HG02642 (cell line): ENCODE results near the gene SLC12A4.
"Not testable (repeated sequence)": the region's sequence is repeated elsewhere in the genome, so short reads cannot be mapped to it uniquely, and the experiment has no call there.

Experiments used
- ATAC-seq: cut with Tn5 transposase; IDR thresholded peaks from one replicate; pipeline ENCODE4 v1.9.1; 2021; ENCODE audit warnings: mild to moderate bottlenecking; ENCODE audit not compliant: unreplicated experiment, poor library complexity

The SLC12A4 gene

DNA sequence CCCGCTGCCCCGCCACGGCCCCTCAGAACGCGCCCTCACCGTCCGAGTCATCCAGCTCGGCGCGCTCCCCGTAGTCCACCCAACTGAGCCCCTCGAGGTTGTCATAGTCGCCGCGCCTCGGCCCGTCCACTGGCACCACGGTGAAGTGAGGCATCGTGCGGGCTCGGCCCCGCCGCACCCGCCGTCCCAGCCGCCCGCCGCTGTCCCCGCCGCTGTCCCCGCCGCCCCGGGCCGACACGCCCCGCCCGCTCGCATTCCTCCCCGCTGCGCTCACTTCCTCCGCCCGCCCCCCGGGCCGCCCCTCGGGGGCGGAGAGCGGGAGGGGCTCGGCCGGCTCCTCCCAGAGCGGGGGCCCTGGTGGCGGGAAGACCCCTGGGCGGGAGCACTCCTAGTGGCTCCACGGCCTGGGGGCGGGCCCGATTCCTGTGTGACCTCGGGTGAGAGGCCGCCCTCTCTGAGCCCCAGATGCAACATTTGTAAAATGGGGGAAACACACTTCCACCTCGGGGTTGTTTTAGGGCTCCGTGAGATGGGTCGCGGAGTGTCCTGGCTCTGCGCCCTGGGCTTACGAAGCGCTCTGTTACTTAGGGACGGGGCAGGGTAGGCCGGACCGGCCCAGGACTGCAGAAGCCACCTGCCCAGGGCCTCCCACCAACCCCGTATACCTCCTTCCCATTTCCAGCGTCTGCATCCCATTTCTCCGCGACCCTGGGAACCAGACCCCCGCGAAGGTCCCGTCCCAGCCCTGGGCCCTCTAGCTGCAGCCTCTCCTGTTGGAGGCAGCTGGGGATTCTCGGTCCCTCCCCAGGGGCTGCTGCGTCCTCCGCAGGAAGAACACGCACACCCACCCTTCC, at the start of gene SLC12A4:
Gene SLC12A4 (minus strand): TSS at position 238 of the 854 bp plus-strand sequence. CDS start 84 bp downstream, at position 154.
- peak; percentile 80 for ATAC-seq

DNA sequence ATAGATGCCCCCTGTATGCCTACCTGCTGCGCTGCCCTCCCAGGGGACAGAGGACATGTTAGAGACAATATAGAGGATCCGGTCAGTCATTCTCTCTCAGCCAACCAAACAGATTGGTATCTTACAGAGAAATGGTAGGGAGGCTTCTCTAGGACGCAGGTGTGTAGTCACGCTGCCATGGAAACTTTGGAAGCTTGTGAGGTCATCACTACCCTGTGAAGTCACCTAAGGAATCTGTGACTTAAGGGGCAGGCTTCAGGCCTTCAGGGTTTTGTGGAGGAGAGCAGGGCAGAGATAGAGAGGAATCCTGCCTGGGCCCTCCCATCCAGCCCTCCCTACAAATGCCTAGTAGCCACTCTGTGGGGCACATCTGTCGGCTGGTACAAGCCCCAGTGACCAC, 47.2 kb upstream of the SLC12A4 start, which contains the start of gene DPEP2NB:
Gene DPEP2NB (minus strand): TSS at position 231 of the 400 bp plus-strand sequence. CDS start 141 bp downstream, at position 90.
- no peak for ATAC-seq

DNA sequence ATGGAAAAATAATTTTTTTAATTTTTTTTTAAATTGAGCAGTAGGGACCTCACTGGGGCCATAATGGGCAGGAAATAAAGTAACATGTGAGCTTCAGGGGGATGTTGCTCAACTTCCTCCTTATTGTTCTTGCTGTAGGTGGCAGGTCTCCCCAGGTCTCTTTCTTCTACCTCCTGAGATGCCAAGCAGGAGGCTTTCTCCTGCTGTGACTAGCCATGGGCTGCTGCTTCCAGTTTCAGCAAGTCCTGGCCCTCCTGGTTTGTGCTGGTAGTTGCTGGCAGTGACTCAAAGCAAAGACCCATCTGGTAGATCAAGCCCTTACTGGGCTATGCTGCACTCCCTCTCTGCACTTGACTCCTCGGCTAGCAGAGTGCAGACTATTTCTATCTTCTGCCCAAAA, 45.0 kb upstream of the SLC12A4 start:
- ATAC-seq: no peak

DNA sequence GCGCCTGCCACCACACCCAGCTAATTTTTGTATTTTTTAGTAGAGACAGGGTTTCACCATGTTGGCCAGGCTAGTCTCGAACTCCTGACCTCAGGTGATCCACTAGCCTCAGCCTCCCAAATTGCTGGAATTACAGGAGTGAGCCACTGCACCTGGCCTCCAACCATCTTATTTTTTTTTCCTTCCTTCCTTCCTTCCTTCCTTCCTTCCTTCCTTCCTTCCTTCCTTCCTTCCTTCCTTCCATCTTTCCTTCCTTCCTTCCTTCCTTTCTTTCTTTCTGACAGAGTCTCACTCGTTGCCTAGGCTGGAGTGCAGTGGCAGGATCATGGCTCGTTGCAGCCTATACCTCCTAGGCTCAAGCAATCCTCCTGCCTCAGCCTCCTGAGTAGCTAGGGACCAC, 41.4 kb upstream of the SLC12A4 start:
- ATAC-seq: not testable (repeated sequence)

DNA sequence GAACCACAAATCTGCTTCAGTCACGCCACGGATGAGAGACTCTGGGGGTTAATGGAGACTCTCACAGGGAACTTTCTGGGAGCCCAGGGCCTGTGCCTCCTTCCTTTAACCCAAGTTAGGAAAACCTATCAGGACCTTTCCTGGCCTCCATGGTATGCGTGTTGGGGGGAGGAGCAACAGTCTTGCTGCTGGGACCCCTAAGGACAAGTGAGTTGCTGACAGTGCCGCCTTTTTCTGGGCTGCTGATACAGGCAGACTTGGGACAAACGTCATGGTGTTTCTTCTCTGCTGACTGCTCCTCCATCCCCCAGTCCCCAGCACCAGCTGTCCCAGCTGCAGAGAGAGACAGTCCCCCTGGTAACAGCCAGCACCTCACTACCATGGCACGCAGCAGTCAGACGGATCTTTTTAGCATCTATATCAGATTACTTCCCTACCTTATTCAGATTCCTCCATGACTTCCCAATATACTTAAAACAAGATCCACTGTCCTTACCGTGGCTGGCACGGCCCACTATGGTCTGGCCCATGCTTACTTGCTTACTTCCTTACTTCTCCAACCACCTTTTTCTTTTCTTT, 40.8 kb upstream of the SLC12A4 start:
- ATAC-seq: no peak

DNA sequence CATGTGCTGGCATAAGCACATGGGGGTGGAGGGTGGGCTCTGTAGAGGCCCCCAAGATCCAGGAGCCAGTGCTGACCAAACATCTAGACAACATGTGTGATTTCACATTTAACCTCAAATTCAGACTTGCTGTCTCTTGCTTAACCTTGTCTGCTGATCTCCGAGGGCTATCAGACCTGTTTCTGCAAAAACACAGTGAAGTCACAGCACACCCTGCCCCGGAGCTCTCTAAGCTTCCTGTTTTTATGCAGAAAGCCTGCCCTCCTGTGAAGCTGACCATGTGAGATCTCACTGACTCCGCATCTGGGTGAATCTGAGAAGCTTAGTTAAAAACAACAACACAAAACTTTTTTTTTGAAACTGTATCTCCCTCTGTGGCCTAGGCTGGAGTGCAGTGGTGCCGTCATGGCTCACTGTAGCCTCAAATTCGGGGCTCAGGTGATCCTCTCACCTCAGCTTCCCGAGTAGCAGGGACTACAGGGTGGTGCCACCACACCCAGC, 37.4 kb upstream of the SLC12A4 start:
- no peak for ATAC-seq

DNA sequence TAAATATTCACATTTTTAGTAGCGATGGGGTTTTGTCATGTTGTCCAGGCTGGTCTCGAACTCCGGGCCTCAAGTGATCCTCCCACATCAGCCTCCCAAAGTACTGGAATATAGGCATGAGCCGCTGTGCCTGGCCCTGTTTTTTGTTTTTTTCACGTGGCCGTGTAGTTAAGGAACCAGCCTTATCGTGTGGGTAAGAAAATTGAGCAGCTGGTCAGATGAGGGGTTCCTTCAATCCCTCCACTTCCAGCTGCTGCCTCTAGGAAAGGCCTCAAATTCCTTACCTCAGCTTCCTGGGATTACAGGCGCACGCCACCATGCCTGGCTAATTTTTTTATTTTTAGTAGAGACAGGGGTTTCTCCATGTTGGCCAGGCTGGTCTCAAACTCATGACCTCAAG, 36.8 kb upstream of the SLC12A4 start:
- no peak for ATAC-seq

DNA sequence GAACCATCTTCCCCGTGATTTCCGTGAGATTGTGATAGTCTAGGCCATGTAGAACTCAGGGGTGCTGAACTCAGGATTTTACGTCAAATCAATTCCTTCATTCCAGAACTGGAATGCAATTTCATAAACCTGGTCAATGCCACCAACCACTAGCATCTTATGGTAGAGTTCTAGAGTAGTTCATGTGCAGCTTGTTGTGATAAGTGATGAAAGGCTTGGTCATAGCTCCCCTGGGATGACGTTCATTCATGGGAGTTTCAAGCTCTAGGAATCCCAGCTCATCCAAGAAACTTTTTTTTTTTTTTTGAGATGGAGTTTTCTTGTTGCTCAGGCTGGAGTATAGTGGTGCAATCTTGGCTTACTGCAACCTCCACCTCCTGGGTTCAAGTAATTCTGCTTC, 34.6 kb upstream of the SLC12A4 start:
- ATAC-seq: no peak

DNA sequence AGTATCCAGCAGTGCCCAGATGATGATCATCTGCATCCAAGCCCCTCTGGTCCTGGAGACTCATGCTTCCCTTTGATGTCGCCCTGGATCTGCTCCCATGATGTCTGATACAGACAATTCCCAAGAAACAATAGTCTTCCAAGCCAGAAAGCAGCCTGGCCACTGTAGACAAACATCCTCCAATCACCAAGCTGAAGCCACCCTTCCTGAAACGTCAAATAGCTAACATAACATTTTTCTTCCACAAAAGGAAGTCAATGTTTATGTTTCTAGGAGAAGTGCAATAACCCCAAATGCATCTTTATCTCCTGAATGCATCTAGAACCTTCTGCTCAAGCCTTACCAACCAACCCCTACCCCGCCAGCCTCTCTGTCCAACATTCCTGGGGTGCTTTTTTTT, 32.0 kb upstream of the SLC12A4 start:
- no peak for ATAC-seq

DNA sequence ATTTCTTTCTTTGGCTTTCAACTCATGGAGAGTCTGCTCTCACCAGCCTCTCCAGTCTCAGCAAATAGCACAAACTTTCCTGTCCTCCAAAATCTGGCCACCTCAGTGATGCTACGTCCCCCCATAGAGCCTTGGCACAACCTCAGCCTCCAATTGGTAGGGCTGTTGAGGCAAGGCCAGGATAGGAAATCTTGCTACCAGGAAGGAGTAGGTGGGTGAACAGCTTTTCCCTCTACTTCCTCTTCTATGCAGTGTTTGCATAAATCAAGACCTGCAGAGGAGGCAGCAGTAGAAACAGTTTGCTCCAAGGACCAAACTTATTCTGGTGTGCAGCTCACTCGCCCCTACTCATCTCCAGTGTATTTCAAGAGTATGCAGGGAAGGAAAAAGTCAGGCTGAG, 31.5 kb upstream of the SLC12A4 start:
- ATAC-seq: no peak

DNA sequence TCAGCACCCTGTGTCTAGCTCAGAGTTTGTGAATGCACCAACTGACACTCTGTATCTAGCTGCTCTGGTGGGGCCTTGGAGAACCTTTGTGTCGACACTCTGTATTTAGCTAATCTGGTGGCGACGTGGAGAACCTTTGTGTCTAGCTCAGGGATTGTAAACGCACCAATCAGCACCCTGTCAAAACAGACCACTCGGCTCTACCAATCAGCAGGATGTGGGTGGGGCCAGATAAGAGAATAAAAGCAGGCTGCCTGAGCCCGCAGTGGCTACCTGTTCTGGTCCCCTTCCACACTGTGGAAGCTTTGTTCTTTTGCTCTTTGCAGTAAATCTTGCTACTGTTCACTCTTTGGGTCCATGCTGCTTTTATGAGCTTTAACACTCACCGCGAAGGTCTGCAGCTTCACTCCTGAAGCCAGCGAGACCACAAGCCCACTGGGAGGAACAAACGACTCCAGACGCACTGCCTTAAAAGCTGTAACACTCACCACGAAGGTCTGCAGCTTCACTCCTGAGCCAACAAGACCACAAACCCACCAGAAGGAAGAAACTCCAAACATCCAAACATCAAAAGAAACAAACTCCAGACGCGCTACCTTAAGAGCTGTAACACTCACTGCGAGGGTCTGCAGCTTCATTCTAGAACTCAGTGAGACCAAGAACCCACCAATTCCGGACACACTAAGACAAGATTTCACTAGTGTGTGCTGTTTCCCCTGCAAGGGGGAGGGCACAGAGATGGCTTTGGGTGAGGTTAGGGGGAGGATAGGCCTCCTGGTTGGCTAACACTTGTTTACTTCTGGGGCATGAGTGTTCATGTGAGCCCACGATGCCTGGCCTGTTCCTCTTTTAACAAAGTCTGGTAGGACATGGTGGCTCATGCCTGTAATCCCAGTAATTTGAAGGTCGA, 30.6 kb upstream of the SLC12A4 start, which contains the start of gene DPEP2:
Gene DPEP2 (minus strand): TSS at position 706 of the 910 bp plus-strand sequence. CDS start 6,272 bp downstream, outside the sequence.
- ATAC-seq: not testable (repeated sequence)

DNA sequence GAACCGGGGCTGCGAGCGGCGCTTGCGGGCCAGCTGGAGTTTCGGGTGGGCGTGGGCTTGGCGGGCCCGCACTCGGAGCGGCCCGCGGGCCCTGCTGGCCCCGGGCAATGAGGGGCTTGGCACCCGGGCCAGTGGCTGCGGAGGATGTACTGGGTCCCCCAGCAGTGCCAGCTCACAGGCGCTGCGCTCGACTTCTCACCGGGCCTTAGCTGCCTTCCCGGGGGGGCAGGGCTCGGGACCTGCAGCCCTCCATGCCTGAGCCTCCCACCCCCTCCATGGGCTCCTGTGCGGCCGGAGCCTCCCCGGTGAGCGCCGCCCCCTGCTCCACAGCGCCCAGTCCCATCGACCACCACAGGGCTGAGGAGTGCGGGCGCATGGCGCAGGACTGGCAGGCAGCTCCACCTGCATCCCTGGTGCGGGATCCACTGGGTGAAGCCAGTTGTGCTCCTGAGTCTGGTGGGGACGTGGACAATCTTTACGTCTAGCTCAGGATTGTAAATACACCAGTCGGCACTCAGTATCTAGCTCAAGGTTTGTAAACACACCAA, 29.9 kb upstream of the SLC12A4 start:
- not testable (repeated sequence) for ATAC-seq

DNA sequence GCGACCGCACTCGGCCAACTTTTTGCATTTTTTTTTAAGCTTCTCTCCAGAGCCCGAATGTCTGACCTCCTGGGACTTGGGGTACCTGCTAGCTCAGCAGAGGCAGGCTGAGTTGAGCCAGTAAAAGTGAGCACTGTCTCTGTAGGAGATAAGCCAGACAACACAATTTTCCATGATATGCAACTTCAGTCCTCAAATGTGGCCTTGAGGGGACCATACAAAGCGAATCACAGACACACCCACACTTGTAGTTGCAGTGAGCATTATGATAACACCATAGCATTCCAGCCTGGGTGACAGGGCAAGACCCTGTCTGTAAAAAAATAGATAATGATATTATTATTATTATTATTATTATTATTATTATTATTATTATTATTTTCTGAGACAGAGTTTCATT, 28.2 kb upstream of the SLC12A4 start:
- no peak for ATAC-seq

DNA sequence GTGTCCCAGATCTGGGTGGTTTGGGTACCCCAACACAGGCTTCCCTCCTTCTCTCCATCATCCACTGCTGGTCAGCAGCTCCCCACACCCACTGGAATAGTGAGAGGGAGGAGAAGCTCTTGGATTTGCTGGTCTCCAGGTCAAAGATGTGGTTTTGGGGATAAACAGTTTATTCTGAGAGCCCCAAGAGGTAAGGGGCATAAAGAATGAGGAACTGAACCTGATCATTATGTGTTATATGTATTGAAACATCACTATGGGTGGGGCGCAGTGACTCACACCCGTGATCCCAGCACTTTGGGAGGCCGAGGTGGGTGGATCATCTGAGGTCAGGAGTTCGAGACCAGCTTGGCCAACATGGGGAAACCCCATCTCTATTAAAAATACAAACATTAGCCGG, 27.0 kb upstream of the SLC12A4 start:
- ATAC-seq: no peak

DNA sequence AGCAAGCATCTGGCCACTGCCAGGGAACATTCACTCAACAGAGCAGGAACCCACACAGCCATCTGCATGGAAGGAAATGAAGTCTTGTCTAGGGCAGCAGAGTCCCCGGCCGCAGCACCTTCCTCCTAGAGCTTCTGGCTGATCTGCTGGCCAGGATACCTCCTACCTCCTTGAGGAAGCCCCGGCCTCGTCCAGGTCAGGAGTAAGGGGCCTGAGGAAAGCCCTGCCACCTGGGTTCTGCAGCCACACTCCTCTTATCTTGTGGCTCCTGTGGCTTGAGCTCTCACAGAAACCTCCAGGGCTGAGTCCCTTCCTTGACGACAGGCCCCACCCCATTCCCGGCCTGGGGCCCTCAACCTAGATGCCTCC, 25.6 kb upstream of the SLC12A4 start:
- not testable (repeated sequence) for ATAC-seq

DNA sequence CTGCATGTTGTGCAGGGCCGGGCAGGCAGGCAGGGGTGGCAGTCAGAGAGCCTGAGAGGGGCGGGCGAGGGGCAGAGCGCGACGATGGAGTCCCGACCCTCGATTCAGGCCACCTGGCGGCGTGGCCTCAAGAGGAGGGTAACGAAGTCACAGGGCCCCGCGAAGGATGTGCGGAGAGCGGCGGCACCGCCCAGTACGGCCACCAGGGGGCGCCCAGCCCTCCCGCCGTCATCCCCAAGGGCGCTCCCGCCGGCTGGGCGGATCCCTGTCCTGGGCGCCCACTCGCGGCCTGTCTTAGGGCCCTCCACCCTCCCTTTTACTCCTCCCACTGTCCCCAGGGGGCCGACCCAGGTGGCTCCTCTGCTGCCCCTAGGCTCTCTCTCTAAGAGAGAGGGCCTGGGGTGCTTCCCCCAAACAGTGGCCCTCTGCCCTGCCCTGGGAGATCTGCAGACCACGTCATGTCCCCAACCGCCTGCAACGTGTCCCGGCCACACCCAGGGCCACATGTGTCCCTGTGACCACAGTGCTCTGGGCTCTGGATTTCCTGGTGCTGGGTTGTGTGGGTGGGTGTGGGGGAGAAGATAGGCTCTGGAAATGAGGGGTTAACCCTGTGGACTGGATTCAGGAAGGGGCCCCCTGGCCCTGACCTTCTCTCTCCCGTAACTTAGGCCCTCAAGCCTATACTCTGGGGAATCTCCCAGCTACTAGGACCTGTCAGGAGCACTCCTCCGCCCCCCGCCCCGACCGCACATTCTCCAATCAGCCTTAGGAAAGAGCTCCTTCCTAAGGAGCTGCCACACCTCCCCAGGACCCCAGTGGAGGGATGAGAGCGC, 25.0 kb upstream of the SLC12A4 start:
- ATAC-seq: peak; percentile 78

DNA sequence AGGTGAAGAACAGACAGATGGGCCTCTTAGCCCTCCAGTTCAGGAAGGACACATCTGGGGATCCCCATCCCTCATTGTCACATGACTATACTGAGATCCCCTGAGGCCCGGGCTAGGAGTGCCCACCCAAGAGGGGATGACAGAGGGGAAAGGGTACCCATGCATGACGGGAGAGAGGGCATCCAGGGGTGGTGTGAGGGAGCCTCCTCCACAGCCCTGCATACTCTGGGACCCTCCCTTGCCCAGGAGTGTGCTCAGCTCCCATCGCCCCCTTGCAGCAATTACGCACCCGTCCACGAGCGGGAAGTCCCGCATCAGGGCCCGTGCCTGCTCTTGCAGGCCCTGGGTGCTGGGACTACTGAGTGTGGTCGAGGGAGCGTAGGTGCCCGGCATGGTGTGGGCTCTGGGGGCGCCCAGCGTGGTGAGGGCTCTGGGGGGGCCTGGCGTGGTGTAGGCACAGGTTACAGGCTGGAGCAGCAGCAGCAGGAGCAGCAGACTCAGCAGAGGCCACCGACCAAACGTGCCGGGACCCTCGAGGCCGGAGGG, 24.3 kb upstream of the SLC12A4 start:
- ATAC-seq: no peak

DNA sequence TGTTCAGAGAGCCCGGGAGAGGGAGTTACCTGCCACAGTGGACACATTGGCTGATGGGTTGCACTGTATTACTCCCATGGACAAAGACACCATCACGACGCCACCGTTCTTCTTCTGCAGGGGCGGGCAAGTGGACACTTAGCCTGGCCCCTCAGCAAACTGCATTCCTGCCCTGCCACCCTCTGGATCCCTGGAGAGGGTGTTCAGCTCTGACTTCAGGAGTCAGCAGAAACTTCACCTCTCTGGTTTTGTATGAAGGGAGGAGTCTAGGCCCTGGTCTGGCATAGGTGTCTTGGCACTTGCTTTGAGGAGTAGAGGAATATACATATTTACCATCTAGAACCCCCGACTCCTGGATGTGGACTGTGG, 21.6 kb upstream of the SLC12A4 start:
- no peak for ATAC-seq
